SK-N-SH treated with all-trans-retinoic acid at 6 μM for 48 hours (cell line): ENCODE results near the gene WFDC1.
"Not testable (repeated sequence)": the region's sequence is repeated elsewhere in the genome, so short reads cannot be mapped to it uniquely, and the experiment has no call there.

Experiments used
- ATAC-seq: fragments of 200-7000 bp; cut with Tn5 transposase; 3 replicates; pipeline ENCODE4 v1.9.1; 2020; ENCODE audit warnings: mild to moderate bottlenecking, moderate library complexity
- ARNTL ChIP-seq: fragments of 450-650 bp; formaldehyde crosslinking; IDR thresholded peaks from 2 replicates; pipeline ENCODE4 v1.5.0; 2020; ENCODE audit warnings: low read depth, mild to moderate bottlenecking, moderate library complexity, borderline replicate concordance
- CSDC2 ChIP-seq: fragments of 250-450 bp; sonication (Bioruptor Pico); IDR thresholded peaks from 2 replicates; pipeline ENCODE4 v1.5.0; 2020; ENCODE audit warnings: mild to moderate bottlenecking, moderate library complexity
- ESRRG ChIP-seq: fragments of 250-450 bp; sonication (Bioruptor Pico); IDR thresholded peaks from 2 replicates; pipeline ENCODE4 v1.6.1; 2021; ENCODE audit warnings: mild to moderate bottlenecking
- GLIS3 ChIP-seq: fragments of 250-450 bp; sonication (Bioruptor Pico); IDR thresholded peaks from 2 replicates; pipeline ENCODE4 v1.5.0; 2020; ENCODE audit warnings: mild to moderate bottlenecking, moderate library complexity
- ISL1 ChIP-seq: fragments of 250-450 bp; sonication (Bioruptor Pico); IDR thresholded peaks from 2 replicates; pipeline ENCODE4 v2.1.2; 2022; ENCODE audit warnings: mild to moderate bottlenecking, moderate library complexity
- OSR1 ChIP-seq: fragments of 250-450 bp; sonication (Bioruptor Pico); IDR thresholded peaks from 2 replicates; pipeline ENCODE4 v1.8.0; 2022; ENCODE audit warnings: moderate library complexity, mild to moderate bottlenecking, inconsistent platforms
- PPARA ChIP-seq: fragments of 250-450 bp; sonication (Bioruptor Pico); IDR thresholded peaks from 2 replicates; pipeline ENCODE4 v1.5.0; 2020; ENCODE audit warnings: mild to moderate bottlenecking, borderline replicate concordance
- RARB ChIP-seq: fragments of 250-450 bp; sonication (Bioruptor Pico); IDR thresholded peaks from 2 replicates; pipeline ENCODE4 v1.8.0; 2021; ENCODE audit warnings: mild to moderate bottlenecking, moderate library complexity
- SNAI2 ChIP-seq: fragments of 250-450 bp; sonication (Bioruptor Pico); IDR thresholded peaks from 2 replicates; pipeline ENCODE4 v1.5.0; 2020; ENCODE audit warnings: mild to moderate bottlenecking, moderate library complexity
- TCF4 ChIP-seq: fragments of 250-450 bp; sonication (Bioruptor Pico); IDR thresholded peaks from 2 replicates; pipeline ENCODE4 v1.8.0; 2021; ENCODE audit warnings: mild to moderate bottlenecking, moderate library complexity, borderline replicate concordance
- TOX ChIP-seq: fragments of 250-450 bp; sonication (Bioruptor Pico); IDR thresholded peaks from 2 replicates; pipeline ENCODE4 v1.8.0; 2021; ENCODE audit warnings: mild to moderate bottlenecking, moderate library complexity, borderline replicate concordance
- ZC3H10 ChIP-seq: fragments of 250-450 bp; sonication (Bioruptor Pico); IDR thresholded peaks from 2 replicates; pipeline ENCODE4 v1.5.1; 2021; ENCODE audit warnings: mild to moderate bottlenecking, moderate library complexity
- ZFP3 ChIP-seq: fragments of 250-450 bp; sonication (Bioruptor Pico); IDR thresholded peaks from 2 replicates; pipeline ENCODE4 v1.5.0; 2020; ENCODE audit warnings: mild to moderate bottlenecking, moderate library complexity
- ZFP30 ChIP-seq: fragments of 450-650 bp; formaldehyde crosslinking; IDR thresholded peaks from 2 replicates; pipeline ENCODE4 v1.5.0; 2022; ENCODE audit warnings: mild to moderate bottlenecking, moderate library complexity
- ZNF565 ChIP-seq: fragments of 450-650 bp; formaldehyde crosslinking; conservative IDR thresholded peaks from 2 replicates; pipeline ENCODE4 v1.5.0; 2020; ENCODE audit warnings: low read depth, mild to moderate bottlenecking, moderate library complexity
- ZNF70 ChIP-seq: fragments of 450-650 bp; formaldehyde crosslinking; IDR thresholded peaks from 2 replicates; pipeline ENCODE4 v1.5.0; 2020; ENCODE audit warnings: mild to moderate bottlenecking, moderate library complexity
- ZNF8 ChIP-seq: fragments of 450-650 bp; formaldehyde crosslinking; IDR thresholded peaks from 2 replicates; pipeline ENCODE4 v1.5.0; 2020; ENCODE audit warnings: mild to moderate bottlenecking, moderate library complexity
- TF ChIP-seq, protein P1 (sequence below): fragments of 250-450 bp; sonication (Bioruptor Pico); IDR thresholded peaks from 2 replicates; pipeline ENCODE4 v1.8.0; 2020; ENCODE audit warnings: mild to moderate bottlenecking, moderate library complexity, borderline replicate concordance
- TF ChIP-seq, protein P2 (sequence below): fragments of 250-450 bp; sonication (Bioruptor Pico); IDR thresholded peaks from 2 replicates; pipeline ENCODE4 v1.5.0; 2020; ENCODE audit warnings: mild to moderate bottlenecking, moderate library complexity
- TF ChIP-seq, protein P3 (sequence below): fragments of 250-450 bp; sonication (Bioruptor Pico); IDR thresholded peaks from 2 replicates; pipeline ENCODE4 v1.5.1; 2021; ENCODE audit warnings: mild to moderate bottlenecking, moderate library complexity
- TF ChIP-seq, protein P4 (sequence below): fragments of 250-450 bp; sonication (Bioruptor Pico); IDR thresholded peaks from 2 replicates; pipeline ENCODE4 v1.8.0; 2021; ENCODE audit warnings: low read depth, mild to moderate bottlenecking, moderate library complexity, borderline replicate concordance

WFDC1 gene

DNA sequence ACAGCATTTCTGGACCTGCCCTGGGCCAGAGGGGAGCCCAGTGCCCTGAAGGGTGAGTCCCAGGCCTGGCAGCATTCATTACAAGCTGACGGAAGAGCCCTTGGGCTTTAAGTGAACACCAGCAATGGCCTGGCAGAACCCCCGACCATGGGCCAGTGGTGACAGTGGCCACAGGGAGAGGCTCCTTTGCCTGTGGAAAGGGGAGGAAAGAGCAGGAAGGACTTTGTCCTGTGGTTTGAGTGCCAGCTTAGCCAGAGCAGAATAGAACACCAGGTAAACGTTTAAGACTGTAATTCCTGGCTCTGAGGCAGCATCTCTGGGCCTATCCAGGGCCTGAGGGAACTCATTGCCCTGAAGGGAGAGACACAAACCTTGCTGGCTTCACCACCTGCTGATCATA is 39.4 kb downstream of the WFDC1 start:
- TF ChIP-seq TCF4 (CRISPR knock-in tag) (no peak), ZNF8 (no peak), TOX (no peak), ZNF70 (CRISPR knock-in tag) (no peak), PPARA (no peak), CSDC2 (CRISPR knock-in tag) (no peak), ZC3H10 (CRISPR knock-in tag) (no peak)
- TF ChIP-seq, protein P1, sequence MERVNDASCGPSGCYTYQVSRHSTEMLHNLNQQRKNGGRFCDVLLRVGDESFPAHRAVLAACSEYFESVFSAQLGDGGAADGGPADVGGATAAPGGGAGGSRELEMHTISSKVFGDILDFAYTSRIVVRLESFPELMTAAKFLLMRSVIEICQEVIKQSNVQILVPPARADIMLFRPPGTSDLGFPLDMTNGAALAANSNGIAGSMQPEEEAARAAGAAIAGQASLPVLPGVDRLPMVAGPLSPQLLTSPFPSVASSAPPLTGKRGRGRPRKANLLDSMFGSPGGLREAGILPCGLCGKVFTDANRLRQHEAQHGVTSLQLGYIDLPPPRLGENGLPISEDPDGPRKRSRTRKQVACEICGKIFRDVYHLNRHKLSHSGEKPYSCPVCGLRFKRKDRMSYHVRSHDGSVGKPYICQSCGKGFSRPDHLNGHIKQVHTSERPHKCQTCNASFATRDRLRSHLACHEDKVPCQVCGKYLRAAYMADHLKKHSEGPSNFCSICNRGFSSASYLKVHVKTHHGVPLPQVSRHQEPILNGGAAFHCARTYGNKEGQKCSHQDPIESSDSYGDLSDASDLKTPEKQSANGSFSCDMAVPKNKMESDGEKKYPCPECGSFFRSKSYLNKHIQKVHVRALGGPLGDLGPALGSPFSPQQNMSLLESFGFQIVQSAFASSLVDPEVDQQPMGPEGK (CRISPR knock-in tag), result no peak
- TF ChIP-seq, all 23 proteins: peak for 0
- no peak for ATAC-seq

DNA sequence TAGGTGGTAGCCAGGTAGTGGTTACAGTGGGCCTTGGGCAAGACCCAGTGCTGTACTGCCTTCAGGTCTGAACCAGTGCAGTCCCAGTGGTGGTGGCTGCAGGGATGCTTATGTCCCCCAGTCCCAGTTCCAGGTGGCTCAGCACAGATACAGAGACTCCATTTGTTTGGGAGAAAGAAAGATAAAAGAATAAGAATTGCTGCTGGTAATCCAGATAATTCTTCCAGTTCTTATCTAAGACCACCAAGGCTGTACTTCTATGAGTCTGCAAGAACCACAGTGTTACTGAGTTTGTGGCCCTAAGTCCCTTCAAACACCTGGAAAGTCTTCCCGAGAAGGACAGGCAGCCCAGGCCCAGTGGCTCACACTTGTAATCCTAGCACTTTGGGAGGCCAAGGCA is 39.8 kb downstream of the WFDC1 start:
- TF ChIP-seq TCF4 (CRISPR knock-in tag) (no peak), ZNF8 (no peak), SNAI2 (CRISPR knock-in tag) (no peak), ISL1 (CRISPR knock-in tag) (no peak), TOX (no peak), RARB (CRISPR knock-in tag) (no peak), ARNTL (CRISPR knock-in tag) (no peak), ZNF70 (CRISPR knock-in tag) (no peak), ZFP3 (CRISPR knock-in tag) (no peak), ZC3H10 (CRISPR knock-in tag) (no peak), OSR1 (CRISPR knock-in tag) (no peak), GLIS3 (CRISPR knock-in tag) (no peak), ZFP30 (CRISPR knock-in tag) (no peak), ESRRG (CRISPR knock-in tag) (no peak), ZNF565 (CRISPR knock-in tag) (no peak)
- TF ChIP-seq, protein P2, sequence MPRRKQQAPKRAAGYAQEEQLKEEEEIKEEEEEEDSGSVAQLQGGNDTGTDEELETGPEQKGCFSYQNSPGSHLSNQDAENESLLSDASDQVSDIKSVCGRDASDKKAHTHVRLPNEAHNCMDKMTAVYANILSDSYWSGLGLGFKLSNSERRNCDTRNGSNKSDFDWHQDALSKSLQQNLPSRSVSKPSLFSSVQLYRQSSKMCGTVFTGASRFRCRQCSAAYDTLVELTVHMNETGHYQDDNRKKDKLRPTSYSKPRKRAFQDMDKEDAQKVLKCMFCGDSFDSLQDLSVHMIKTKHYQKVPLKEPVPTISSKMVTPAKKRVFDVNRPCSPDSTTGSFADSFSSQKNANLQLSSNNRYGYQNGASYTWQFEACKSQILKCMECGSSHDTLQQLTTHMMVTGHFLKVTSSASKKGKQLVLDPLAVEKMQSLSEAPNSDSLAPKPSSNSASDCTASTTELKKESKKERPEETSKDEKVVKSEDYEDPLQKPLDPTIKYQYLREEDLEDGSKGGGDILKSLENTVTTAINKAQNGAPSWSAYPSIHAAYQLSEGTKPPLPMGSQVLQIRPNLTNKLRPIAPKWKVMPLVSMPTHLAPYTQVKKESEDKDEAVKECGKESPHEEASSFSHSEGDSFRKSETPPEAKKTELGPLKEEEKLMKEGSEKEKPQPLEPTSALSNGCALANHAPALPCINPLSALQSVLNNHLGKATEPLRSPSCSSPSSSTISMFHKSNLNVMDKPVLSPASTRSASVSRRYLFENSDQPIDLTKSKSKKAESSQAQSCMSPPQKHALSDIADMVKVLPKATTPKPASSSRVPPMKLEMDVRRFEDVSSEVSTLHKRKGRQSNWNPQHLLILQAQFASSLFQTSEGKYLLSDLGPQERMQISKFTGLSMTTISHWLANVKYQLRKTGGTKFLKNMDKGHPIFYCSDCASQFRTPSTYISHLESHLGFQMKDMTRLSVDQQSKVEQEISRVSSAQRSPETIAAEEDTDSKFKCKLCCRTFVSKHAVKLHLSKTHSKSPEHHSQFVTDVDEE, result no peak
- TF ChIP-seq, protein P1 (CRISPR knock-in tag), result no peak
- TF ChIP-seq, protein P3, sequence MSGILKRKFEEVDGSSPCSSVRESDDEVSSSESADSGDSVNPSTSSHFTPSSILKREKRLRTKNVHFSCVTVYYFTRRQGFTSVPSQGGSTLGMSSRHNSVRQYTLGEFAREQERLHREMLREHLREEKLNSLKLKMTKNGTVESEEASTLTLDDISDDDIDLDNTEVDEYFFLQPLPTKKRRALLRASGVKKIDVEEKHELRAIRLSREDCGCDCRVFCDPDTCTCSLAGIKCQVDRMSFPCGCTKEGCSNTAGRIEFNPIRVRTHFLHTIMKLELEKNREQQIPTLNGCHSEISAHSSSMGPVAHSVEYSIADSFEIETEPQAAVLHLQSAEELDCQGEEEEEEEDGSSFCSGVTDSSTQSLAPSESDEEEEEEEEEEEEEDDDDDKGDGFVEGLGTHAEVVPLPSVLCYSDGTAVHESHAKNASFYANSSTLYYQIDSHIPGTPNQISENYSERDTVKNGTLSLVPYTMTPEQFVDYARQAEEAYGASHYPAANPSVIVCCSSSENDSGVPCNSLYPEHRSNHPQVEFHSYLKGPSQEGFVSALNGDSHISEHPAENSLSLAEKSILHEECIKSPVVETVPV (CRISPR knock-in tag), result no peak
- TF ChIP-seq, protein P4, sequence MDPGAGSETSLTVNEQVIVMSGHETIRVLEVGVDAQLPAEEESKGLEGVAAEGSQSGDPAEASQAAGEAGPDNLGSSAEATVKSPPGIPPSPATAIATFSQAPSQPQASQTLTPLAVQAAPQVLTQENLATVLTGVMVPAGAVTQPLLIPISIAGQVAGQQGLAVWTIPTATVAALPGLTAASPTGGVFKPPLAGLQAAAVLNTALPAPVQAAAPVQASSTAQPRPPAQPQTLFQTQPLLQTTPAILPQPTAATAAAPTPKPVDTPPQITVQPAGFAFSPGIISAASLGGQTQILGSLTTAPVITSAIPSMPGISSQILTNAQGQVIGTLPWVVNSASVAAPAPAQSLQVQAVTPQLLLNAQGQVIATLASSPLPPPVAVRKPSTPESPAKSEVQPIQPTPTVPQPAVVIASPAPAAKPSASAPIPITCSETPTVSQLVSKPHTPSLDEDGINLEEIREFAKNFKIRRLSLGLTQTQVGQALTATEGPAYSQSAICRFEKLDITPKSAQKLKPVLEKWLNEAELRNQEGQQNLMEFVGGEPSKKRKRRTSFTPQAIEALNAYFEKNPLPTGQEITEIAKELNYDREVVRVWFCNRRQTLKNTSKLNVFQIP (CRISPR knock-in tag), result no peak

DNA sequence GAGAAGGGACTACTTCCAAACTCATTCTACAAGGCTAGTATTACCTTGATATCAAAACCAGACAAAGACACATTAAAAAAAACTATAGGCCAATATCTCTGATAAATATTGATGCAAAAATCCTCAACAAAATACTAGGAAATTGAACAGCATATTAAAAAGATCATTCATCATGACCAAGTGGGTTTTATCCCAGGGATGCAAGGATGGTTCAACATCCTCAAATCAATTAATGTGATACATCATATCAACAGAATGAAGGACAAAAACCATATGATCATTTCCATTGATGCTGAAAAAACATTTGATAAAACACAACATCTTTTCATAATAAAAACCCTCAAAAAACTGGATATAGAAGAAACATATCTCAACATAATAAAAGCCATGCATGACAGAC is 42.6 kb downstream of the WFDC1 start:
- not testable (repeated sequence) for ATAC-seq

More for the DNA sequence above, 39.8 kb downstream of the WFDC1 start:
- ATAC-seq, result no peak
